IMR-90 (cell line): ENCODE results near the gene C1orf87. TPM values are rescaled to one million over a fixed set of nuclear protein-coding genes. Genes with fewer than 3 reads are reported as not detected.

Experiments
- ATAC-seq: fragments of 200-7000 bp; cut with Tn5 transposase; 2 replicates; pipeline ENCODE4 v1.9.1; 2020; ENCODE audit warnings: low read depth, mild to moderate bottlenecking, moderate library complexity
- BruUV-seq: library from RNA; stranded (reverse); fragments of 400-500 nt; replicated peaks from 2 replicates; lab custom pipeline; 2021; lab: Mats Ljungman, UMichigan
- CTCF ChIA-PET: fragments of 300-600 bp; formaldehyde crosslinking; extraction: SDS; loops from one replicate; lab custom pipeline; 2021; ENCODE audit warnings: antibody characterized with exemption; lab: Yijun Ruan, JAX
- POLR2A ChIA-PET: fragments of 300-600 bp; sonication (Branson Sonifier 250); formaldehyde crosslinking; loops from one replicate; lab custom pipeline; 2022; ENCODE audit warnings: antibody characterized with exemption; ENCODE audit not compliant: unreplicated experiment; lab: Charles Lee
- DNase-seq: peaks from one replicate; pipeline ENCODE4 v3.0.0; 2013
- H2AFZ ChIP-seq: replicated peaks from 2 replicates; pipeline ENCODE3; 2013; ENCODE audit warnings: low read length, mild to moderate bottlenecking; ENCODE audit not compliant: poor library complexity
- H2AK5ac ChIP-seq: 2 replicates; pipeline ENCODE4 v1.6.1; 2013; ENCODE audit warnings: low read depth, low read length, inconsistent platforms
- H2AK9ac ChIP-seq: replicated peaks from 2 replicates; pipeline ENCODE3; 2013; ENCODE audit warnings: mild to moderate bottlenecking, low read depth, low read length, moderate library complexity; ENCODE audit not compliant: poor library complexity
- H2BK120ac ChIP-seq: 2 replicates; pipeline ENCODE4 v1.6.1; 2013; ENCODE audit warnings: low read depth, low read length, inconsistent platforms
- H2BK15ac ChIP-seq: 3 replicates; pipeline ENCODE4 v1.6.1; 2013; ENCODE audit warnings: low read depth, low read length, inconsistent platforms
- H2BK20ac ChIP-seq: 2 replicates; pipeline ENCODE4 v1.6.1; 2013; ENCODE audit warnings: low read depth, mild to moderate bottlenecking, inconsistent platforms, low read length, moderate library complexity
- H2BK5ac ChIP-seq: 2 replicates; pipeline ENCODE4 v1.6.1; 2013; ENCODE audit warnings: mild to moderate bottlenecking, low read depth, low read length, inconsistent platforms; ENCODE audit not compliant: poor library complexity, severe bottlenecking
- H3K14ac ChIP-seq: replicated peaks from 2 replicates; pipeline ENCODE4 v1.6.1; 2013; ENCODE audit warnings: low read depth, low read length, inconsistent platforms
- H3K18ac ChIP-seq: 2 replicates; pipeline ENCODE4 v1.6.1; 2013; ENCODE audit warnings: low read depth, low read length, control low read depth
- H3K23ac ChIP-seq: 2 replicates; pipeline ENCODE4 v1.6.1; 2013; ENCODE audit warnings: low read depth, low read length, inconsistent platforms
- H3K27ac ChIP-seq: 2 replicates; pipeline ENCODE4 v1.5.1; 2013; ENCODE audit warnings: mild to moderate bottlenecking, control low read depth, low read length; ENCODE audit not compliant: insufficient read depth
- H3K27me3 ChIP-seq: 2 replicates; pipeline ENCODE4 v1.6.1; 2013; ENCODE audit warnings: low read length; ENCODE audit not compliant: control insufficient read depth, insufficient read depth
- H3K36me3 ChIP-seq: 2 replicates; pipeline ENCODE4 v1.6.1; 2013; ENCODE audit warnings: low read length, mixed read lengths; ENCODE audit not compliant: control insufficient read depth, insufficient read depth
- H3K4ac ChIP-seq: 2 replicates; pipeline ENCODE4 v1.6.1; 2013; ENCODE audit warnings: low read depth, low read length, inconsistent platforms
- H3K4me1 ChIP-seq: 2 replicates; pipeline ENCODE4 v1.6.1; 2013; ENCODE audit warnings: low read length, mixed read lengths; ENCODE audit not compliant: control insufficient read depth, insufficient read depth
- H3K4me2 ChIP-seq: 2 replicates; pipeline ENCODE4 v1.6.1; 2013; ENCODE audit warnings: low read depth, mild to moderate bottlenecking, control low read depth, low read length, moderate library complexity
- H3K4me3 ChIP-seq: 2 replicates; pipeline ENCODE4 v1.5.1; 2013; ENCODE audit warnings: low read depth, mild to moderate bottlenecking, control low read depth, low read length, moderate library complexity; ENCODE audit not compliant: insufficient read depth
- H3K56ac ChIP-seq: 2 replicates; pipeline ENCODE4 v1.6.1; 2013; ENCODE audit warnings: low read length, inconsistent platforms; ENCODE audit not compliant: insufficient read depth; ENCODE audit errors: extremely low read depth
- H3K79me1 ChIP-seq, 2 experiments: 2 replicates each; pipeline ENCODE4 v1.6.1; 2013; ENCODE audit warnings: low read length in 2 of 2, inconsistent platforms in 1 of 2, low read depth in 1 of 2
- H3K9ac ChIP-seq: 2 replicates; pipeline ENCODE4 v1.6.1; 2013; ENCODE audit warnings: low read depth, low read length, control low read depth
- H3K9me1 ChIP-seq: 2 replicates; pipeline ENCODE4 v1.6.1; 2013; ENCODE audit warnings: low read length, inconsistent platforms; ENCODE audit not compliant: insufficient read depth
- H3K9me3 ChIP-seq: 2 replicates; pipeline ENCODE4 v1.6.1; 2013; ENCODE audit warnings: low read length; ENCODE audit not compliant: control insufficient read depth, insufficient read depth
- H4K20me1 ChIP-seq: 2 replicates; pipeline ENCODE4 v1.6.1; 2013; ENCODE audit warnings: low read length, inconsistent platforms; ENCODE audit not compliant: insufficient read depth
- H4K5ac ChIP-seq: 2 replicates; pipeline ENCODE4 v1.6.1; 2013; ENCODE audit warnings: mild to moderate bottlenecking, low read depth, low read length, control low read depth
- H4K8ac ChIP-seq, 2 experiments: 2 replicates each; pipeline ENCODE4 v1.6.1; 2013; ENCODE audit warnings: low read depth in 2 of 2, low read length in 2 of 2, control low read depth in 1 of 2, inconsistent platforms in 1 of 2
- H4K91ac ChIP-seq: 2 replicates; pipeline ENCODE4 v1.6.1; 2013; ENCODE audit warnings: low read depth, low read length, inconsistent platforms; ENCODE audit not compliant: insufficient read depth
- BHLHE40 ChIP-seq: fragments of 150-350 bp; IDR thresholded peaks from 2 replicates; pipeline ENCODE4 v1.6.1; 2016; ENCODE audit warnings: mild to moderate bottlenecking, low read depth, low read length
- CEBPB ChIP-seq: IDR thresholded peaks from 2 replicates; pipeline ENCODE4 v1.6.1; 2012; ENCODE audit warnings: low read depth, low read length, improper control_type of control experiment
- CHD1 ChIP-seq: IDR thresholded peaks from 2 replicates; pipeline ENCODE4 v1.6.1; 2012; ENCODE audit warnings: low read depth, low read length, improper control_type of control experiment
- CTCF ChIP-seq: conservative IDR thresholded peaks from 2 replicates; pipeline ENCODE4 v1.5.1; 2012; ENCODE audit warnings: mild to moderate bottlenecking, low read depth, low read length, improper control_type of control experiment
- ELK1 ChIP-seq: fragments of 150-350 bp; IDR thresholded peaks from 2 replicates; pipeline ENCODE4 v1.6.1; 2016; ENCODE audit warnings: low read depth, mild to moderate bottlenecking, low read length, moderate library complexity, borderline replicate concordance
- FOS ChIP-seq: fragments of 150-350 bp; IDR thresholded peaks from 2 replicates; pipeline ENCODE4 v1.6.1; 2016; ENCODE audit warnings: low read depth, low read length
- MAFK ChIP-seq: IDR thresholded peaks from 2 replicates; pipeline ENCODE4 v1.6.1; 2012; ENCODE audit warnings: low read depth, low read length, improper control_type of control experiment
- MAZ ChIP-seq: IDR thresholded peaks from 2 replicates; pipeline ENCODE4 v1.6.1; 2012; ENCODE audit warnings: low read depth, mild to moderate bottlenecking, low read length, improper control_type of control experiment, moderate library complexity, borderline replicate concordance
- MXI1 ChIP-seq: IDR thresholded peaks from 2 replicates; pipeline ENCODE4 v1.6.1; 2012; ENCODE audit warnings: low read depth, mild to moderate bottlenecking, low read length, moderate library complexity, borderline replicate concordance
- POLR2A ChIP-seq: IDR thresholded peaks from 2 replicates; pipeline ENCODE4 v1.6.1; 2012; ENCODE audit warnings: mild to moderate bottlenecking, low read depth, low read length
- RCOR1 ChIP-seq: IDR thresholded peaks from 2 replicates; pipeline ENCODE4 v1.6.1; 2012; ENCODE audit warnings: mild to moderate bottlenecking, low read length, improper control_type of control experiment; ENCODE audit not compliant: insufficient replicate concordance
- RFX5 ChIP-seq: IDR thresholded peaks from 2 replicates; pipeline ENCODE4 v1.8.0; 2012; ENCODE audit warnings: low read depth, mild to moderate bottlenecking, low read length, moderate library complexity
- USF2 ChIP-seq: fragments of 150-350 bp; IDR thresholded peaks from 2 replicates; pipeline ENCODE4 v1.6.1; 2017; ENCODE audit warnings: mild to moderate bottlenecking, antibody characterized with exemption, low read length, low read depth
- WGBS, 2 experiments: methylation state at CpG; one replicate each; pipeline versions ENCODE4 v1.1.5 to v1.1.7; 2013; ENCODE audit warnings: missing lambda C conversion rate in 2 of 2; ENCODE audit not compliant: insufficient read length in 1 of 2; ENCODE audit errors: extremely low coverage in 2 of 2; 5-methylcytosine and 5-hydroxymethylcytosine counted together
- dilution Hi-C: fragments of 300-500 bp; cut with HindIII; formaldehyde crosslinking; loops from one replicate; pipeline ENCODE4 v1.14.3; 2018; ENCODE audit warnings: low sequenced_read_pairs; ENCODE audit not compliant: unreplicated experiment
- in situ Hi-C: fragments of 300-500 bp; cut with MboI; formaldehyde crosslinking; loops from 3 replicates; pipeline ENCODE4 v1.14.3; 2019; ENCODE audit warnings: low sequenced_read_pairs, inconsistent platforms, mixed read lengths
- intact Hi-C: fragments of 100-400 bp; cut with micrococcal nuclease; formaldehyde crosslinking; loops from 2 replicates; pipeline ENCODE4 v1.10.0; 2022
- polyA plus RNA-seq, 3 experiments: library from polyadenylated mRNA; depleted of rRNA; stranded (reverse); fragments of >200 nt; gene quantifications; 2 replicates each; pipeline ENCODE4 v1.2.3, GENCODE V29; 2012; ENCODE audit warnings: low replicate concordance in 1 of 3
- total RNA-seq: library from RNA; depleted of rRNA; stranded (reverse); fragments of >200 nt; gene quantifications from 2 replicates; pipeline ENCODE4 v1.2.3, GENCODE V29; 2012

C1orf87 gene
- total and polyA plus RNA-seq, 2 of the 4 experiments (the other 2 are of a cell fraction), result not detected

GRCh38 chr1:60103186-60103585 lies 29.6 kb upstream of the C1orf87 start:
- Histone ChIP-seq H2BK20ac (no peak overlapping the region), H2BK15ac (no peak overlapping the region), H3K4me2 (no peak overlapping the region), H3K4me1 (no peaks in the 10 kb centered on the region), H2AK9ac (no peak overlapping the region), H2BK5ac (no peak overlapping the region), H2AFZ (no peak overlapping the region), H4K91ac (no peak overlapping the region), H3K4ac (no peak overlapping the region), H3K27ac (no peak overlapping the region), H3K23ac (no peak overlapping the region), H4K8ac (no peak overlapping the region), H3K18ac (no peak overlapping the region), H4K5ac (no peak overlapping the region), H3K9me1 (no peaks in the 10 kb centered on the region), H3K9me3 (no peaks in the 10 kb centered on the region), H3K4me3 (no peak overlapping the region), H3K9ac (no peak overlapping the region), H3K79me1 (no peaks in the 10 kb centered on the region), H3K14ac (no peak overlapping the region), H2BK120ac (no peak overlapping the region), H2AK5ac (no peak overlapping the region), H4K20me1 (no peaks in the 10 kb centered on the region), H3K27me3 (no peaks in the 10 kb centered on the region), H3K36me3 (no peaks in the 10 kb centered on the region), H3K56ac (no peak overlapping the region)
- dilution Hi-C loops, result no loop called here
- no TSS peak for BruUV-seq
- ChIA-PET CTCF (interaction anchor here (0.7 kb wide), 1 partner anchor 100 kb away, joined by 6 read pairs; no protein-coding TSS in a partner anchor), POLR2A (no interaction called here)
- no peak for ATAC-seq
- TF ChIP-seq CEBPB, result no peak
- no peak for TF ChIP-seq POLR2A
- no peak for TF ChIP-seq ELK1
- no peak for TF ChIP-seq MAZ
- no peak for TF ChIP-seq MXI1
- no peak for TF ChIP-seq MAFK
- TF ChIP-seq FOS, result no peak
- TF ChIP-seq CHD1, result no peak
- TF ChIP-seq RFX5, result no peak
- TF ChIP-seq RCOR1, result no peak
- no peak for TF ChIP-seq CTCF
- TF ChIP-seq BHLHE40, result no peak
- TF ChIP-seq USF2, result no peak
- WGBS, 2 experiments, result no CpG with 5 or more reads among the region's 2 CpGs
- no peak for DNase-seq
- in situ Hi-C loops, result no loop called here
- intact Hi-C loops, result no loop called here
